DOHH2 (cell line): ENCODE measurements around the gene POU5F1.

Experiments used
- EZH2phosphoT487 ChIP-seq: fragments of 200-600 bp; sonication (generic); IDR thresholded peaks from 2 replicates; pipeline ENCODE4 v1.6.1; 2017; ENCODE audit warnings: borderline replicate concordance, mild to moderate bottlenecking, antibody characterized with exemption, low read length, moderate library complexity, mixed read lengths
- TF ChIP-seq, protein P1 (sequence below): fragments of 200-600 bp; sonication (generic); IDR thresholded peaks from one replicate; pipeline ENCODE4 v1.5.1; 2014; ENCODE audit warnings: antibody characterized with exemption, mild to moderate bottlenecking, low read depth, low read length; ENCODE audit not compliant: poor library complexity, severe bottlenecking

DNA sequence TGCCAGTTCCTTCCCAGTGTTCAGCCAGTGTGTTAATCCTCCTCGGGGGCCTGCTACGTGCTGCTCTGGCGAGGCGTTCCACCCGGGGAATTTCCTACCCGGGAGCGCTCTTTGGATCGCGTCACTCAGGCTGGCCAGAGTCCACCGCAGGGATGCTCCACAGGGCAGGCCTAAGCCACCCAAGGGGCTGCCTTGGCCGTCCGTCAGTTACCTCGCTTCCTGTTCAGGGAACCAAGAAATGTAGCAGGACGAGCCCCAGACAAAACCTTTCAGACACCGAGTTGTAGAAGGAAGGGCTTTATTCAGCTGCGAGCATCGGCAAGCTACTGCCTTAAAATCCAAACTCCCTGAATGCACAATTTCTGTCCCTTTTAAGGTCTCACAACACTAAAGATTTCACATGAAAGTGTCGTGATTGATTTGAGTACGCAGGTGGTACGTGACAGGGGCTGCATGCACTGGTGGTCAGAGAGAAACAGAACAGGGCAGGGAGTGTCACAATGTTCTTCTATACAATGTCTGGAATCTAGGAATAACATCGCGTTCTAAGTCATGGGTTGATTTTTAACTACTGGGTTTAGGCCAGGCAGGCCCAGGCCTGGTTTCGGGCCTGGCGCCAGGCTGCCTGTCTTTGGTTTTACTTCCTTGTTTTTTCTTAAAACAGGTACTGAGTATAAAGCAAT, 15.7 kb upstream of the POU5F1 start:
- TF ChIP-seq, protein P1, sequence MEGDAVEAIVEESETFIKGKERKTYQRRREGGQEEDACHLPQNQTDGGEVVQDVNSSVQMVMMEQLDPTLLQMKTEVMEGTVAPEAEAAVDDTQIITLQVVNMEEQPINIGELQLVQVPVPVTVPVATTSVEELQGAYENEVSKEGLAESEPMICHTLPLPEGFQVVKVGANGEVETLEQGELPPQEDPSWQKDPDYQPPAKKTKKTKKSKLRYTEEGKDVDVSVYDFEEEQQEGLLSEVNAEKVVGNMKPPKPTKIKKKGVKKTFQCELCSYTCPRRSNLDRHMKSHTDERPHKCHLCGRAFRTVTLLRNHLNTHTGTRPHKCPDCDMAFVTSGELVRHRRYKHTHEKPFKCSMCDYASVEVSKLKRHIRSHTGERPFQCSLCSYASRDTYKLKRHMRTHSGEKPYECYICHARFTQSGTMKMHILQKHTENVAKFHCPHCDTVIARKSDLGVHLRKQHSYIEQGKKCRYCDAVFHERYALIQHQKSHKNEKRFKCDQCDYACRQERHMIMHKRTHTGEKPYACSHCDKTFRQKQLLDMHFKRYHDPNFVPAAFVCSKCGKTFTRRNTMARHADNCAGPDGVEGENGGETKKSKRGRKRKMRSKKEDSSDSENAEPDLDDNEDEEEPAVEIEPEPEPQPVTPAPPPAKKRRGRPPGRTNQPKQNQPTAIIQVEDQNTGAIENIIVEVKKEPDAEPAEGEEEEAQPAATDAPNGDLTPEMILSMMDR: no peak
- TF ChIP-seq EZH2phosphoT487: no peak
